ENCODE data around the gene MISP3.

MISP3 gene

DNA sequence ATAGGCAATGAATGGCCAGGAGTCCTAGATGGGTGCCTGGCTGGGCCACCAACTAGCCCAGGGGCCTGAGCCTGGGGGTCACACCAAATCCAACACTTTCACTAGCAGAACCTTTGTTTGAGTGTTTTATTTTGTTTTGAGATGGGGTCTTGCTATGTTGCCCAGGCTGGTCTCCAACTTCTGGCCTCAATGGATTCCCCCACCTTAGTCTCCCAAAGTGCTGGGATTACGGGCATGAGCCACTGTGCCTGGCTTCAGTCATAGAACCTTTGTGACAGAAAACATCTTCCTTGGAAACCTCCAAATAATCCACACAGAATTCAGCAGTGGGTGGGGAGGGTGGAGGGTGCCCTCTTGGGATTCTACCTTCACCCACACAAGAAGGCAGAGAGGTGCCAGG, 38.9 kb downstream of the MISP3 start:
- no peak overlapping the region for H3K4me3 ChIP-seq (ENCODE audit: control insufficient read depth, low read depth, low read length)
- TF ChIP-seq, protein P1, sequence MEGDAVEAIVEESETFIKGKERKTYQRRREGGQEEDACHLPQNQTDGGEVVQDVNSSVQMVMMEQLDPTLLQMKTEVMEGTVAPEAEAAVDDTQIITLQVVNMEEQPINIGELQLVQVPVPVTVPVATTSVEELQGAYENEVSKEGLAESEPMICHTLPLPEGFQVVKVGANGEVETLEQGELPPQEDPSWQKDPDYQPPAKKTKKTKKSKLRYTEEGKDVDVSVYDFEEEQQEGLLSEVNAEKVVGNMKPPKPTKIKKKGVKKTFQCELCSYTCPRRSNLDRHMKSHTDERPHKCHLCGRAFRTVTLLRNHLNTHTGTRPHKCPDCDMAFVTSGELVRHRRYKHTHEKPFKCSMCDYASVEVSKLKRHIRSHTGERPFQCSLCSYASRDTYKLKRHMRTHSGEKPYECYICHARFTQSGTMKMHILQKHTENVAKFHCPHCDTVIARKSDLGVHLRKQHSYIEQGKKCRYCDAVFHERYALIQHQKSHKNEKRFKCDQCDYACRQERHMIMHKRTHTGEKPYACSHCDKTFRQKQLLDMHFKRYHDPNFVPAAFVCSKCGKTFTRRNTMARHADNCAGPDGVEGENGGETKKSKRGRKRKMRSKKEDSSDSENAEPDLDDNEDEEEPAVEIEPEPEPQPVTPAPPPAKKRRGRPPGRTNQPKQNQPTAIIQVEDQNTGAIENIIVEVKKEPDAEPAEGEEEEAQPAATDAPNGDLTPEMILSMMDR (IDR thresholded peaks at IDR 0.05; ENCODE audit: control insufficient read depth, insufficient read depth, low read depth, low read length, missing control alignments): no peak
- no peak for DNase-seq (ENCODE audit: low read depth)

DNA sequence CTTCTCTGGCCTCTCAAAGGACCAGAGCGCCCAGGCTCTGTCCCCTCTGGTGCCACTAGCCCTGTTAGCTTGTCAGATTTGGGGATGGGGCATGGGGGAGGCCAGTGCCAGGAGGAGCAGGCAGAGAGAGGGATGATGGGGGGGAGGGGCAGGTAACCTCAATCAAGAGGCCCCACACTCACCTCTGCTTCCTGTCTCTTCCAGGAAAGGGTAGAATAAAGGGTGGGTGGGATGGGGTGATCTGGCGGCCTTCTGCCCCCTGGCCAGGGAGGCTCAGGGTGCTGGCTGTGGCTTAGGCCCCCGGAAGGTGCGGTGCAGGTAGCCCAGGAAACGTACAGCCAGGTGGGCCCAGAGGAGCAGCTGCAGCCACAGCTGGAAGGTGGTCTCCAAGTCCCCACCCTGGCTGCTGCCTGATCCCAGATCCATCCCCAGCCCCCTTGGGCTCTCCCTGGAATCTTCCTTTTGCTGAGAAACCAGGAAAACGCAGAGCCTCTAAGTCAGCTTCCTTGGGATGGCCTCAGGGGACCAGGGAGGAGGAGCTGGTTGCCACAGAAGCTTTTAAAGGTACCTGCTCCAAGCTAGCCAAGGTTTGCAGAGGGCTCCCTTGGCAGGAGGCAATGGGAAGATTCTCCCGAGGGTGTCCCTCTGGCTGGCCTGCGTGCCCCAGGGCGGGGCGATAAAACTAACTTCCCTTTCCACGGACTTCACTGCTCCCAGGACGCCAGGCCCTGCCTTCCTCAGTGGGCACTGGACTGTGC, 39.6 kb downstream of the MISP3 start:
- TF ChIP-seq, protein P1 (IDR thresholded peaks at IDR 0.05; ENCODE audit: control insufficient read depth, insufficient read depth, low read depth, low read length, missing control alignments): no peak
- no peak for DNase-seq (ENCODE audit: low read depth)
- no peak overlapping the region for H3K4me3 ChIP-seq (ENCODE audit: control insufficient read depth, low read depth, low read length)

DNA sequence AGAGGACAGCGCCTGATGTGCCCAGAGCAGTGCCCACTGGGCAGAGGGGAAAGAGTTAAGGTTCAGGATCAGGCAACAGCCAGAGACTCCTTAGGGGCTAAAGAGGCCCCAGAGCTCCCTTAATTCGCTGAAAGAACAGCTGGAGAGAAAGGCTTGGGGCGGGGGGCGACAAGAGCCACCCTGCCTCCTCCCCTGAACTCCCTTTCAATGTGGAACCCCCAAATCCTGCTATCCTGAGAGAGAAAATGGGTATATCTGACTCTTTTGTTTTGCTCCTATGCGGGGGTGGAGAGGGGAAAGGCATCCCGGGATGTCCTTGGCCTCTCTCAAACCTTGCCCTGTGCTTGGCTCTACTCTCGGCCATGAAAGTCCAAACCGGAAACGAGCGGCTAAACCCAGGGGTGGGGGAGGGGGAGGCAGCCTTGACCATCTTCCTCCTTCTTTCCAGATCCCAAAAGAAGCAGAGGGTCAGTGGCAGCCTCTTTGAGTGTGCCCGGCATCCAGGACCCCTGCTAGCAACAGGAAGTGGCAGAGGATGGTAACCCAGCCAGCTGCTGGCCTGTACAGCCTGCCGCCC, 40.3 kb downstream of the MISP3 start:
- DNase-seq (ENCODE audit: low read depth): no peak
- TF ChIP-seq, protein P1 (IDR thresholded peaks at IDR 0.05; ENCODE audit: control insufficient read depth, insufficient read depth, low read depth, low read length, missing control alignments): no peak
- H3K4me3 ChIP-seq (ENCODE audit: control insufficient read depth, low read depth, low read length): no peak overlapping the region

DNA sequence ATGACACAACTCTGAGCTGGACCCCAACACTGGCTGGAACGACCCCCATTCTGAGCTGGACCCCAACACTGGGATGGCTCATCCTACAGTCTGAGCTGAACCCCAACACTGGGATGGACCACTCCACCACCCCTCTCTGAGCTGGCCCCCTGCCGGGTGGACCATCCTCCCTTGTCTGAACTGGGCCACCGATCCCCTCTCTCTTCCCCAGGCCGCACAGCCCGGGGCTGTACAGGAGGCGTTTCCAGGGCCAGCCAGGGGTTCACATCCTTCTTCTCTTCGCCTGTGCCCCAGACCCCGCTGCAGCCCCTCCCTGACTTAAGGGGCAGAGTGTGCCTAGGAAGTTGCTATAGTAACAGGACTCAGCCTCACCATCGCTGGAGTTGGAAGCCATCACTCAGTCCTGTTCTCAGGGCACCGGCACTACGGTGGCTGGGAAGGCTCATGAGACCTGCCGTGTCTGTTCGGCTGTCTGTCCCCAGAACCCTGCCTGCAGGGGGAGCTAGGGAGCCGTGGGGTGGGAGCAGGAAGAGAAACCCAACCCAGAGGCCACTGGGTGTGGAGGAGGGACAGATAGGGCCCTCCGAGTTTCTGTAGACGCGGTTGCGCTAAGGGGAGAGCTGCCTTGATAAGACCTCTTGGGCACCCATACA, 41.3 kb downstream of the MISP3 start:
- DNase-seq (ENCODE audit: low read depth): no peak
- TF ChIP-seq, protein P1 (IDR thresholded peaks at IDR 0.05; ENCODE audit: control insufficient read depth, insufficient read depth, low read depth, low read length, missing control alignments): peak; percentile 26
- no peak overlapping the region for H3K4me3 ChIP-seq (ENCODE audit: control insufficient read depth, low read depth, low read length)

DNA sequence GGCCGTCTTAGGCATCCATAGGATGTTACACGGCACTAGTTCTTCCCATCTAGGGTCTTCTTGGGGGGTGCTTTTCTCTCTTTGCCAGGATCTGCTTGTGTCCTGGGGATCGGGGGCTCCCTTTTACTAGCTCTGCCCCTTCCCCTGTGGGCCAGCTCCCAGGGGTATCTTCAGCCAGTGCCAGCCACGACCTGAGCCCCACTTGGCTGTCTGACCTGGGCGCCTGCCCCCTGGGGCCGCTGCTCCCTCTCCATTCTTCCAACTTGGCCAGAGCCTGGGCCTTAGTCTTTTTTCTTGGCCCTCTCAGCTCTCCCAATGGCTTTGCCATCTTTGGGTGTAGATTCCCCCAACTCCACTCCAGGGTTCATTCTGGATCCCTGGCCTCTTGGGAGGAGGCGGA, 41.9 kb downstream of the MISP3 start:
- H3K4me3 ChIP-seq (ENCODE audit: control insufficient read depth, low read depth, low read length): no peak overlapping the region
- TF ChIP-seq, protein P1 (IDR thresholded peaks at IDR 0.05; ENCODE audit: control insufficient read depth, insufficient read depth, low read depth, low read length, missing control alignments): no peak

DNA sequence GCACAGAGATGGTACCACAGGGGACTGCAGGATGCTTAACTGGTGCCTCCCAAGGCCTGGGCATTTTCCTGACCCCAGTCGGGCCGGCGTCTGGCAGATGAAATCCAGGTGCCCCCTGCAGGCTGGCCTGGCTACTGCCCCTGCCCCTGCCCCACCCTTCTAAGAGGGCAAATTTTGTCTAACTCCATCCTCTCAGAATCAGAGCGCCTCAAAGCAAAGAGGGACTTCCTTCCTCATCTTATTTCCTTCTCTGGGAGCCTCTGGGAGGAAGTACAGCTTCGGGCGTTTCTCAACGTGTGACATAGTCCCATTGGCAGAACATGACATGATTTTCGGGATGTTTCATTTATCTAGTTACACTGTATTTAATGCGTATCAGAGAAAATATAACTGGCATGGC, 42.3 kb downstream of the MISP3 start:
- DNase-seq (ENCODE audit: low read depth): no peak
- TF ChIP-seq, protein P1 (IDR thresholded peaks at IDR 0.05; ENCODE audit: control insufficient read depth, insufficient read depth, low read depth, low read length, missing control alignments): peak; percentile 44
- H3K4me3 ChIP-seq (ENCODE audit: control insufficient read depth, low read depth, low read length): no peak overlapping the region

More for the DNA sequence above, 41.9 kb downstream of the MISP3 start:
- DNase-seq (ENCODE audit: low read depth): no peak

Measured in AG09309 (cell line).